M059J (cell line): Measurements from ENCODE around the gene RASGEF1B. TPM values are rescaled to one million over a fixed set of nuclear protein-coding genes. Genes with fewer than 3 reads are reported as not detected.

Experiments
- DNase-seq: peaks from one replicate; pipeline ENCODE4 v3.0.0-alpha.2; 2012; ENCODE audit warnings: low read depth
- total RNA-seq: library from RNA; depleted of rRNA; stranded (reverse); fragments of >200 nt; shearing (Covaris generic); gene quantifications from 2 replicates; pipeline ENCODE4 v1.2.3, GENCODE V29; 2014

The RASGEF1B gene
- total RNA-seq, 1 experiment from 2014 or later: 0.05 TPM

GRCh38 chr4:81466841-81467671, 4.7 kb downstream of the RASGEF1B start:
- peak; percentile 46 for DNase-seq

GRCh38 chr4:81465406-81466340, 6.0 kb downstream of the RASGEF1B start:
- DNase-seq: no peak

GRCh38 chr4:81460834-81461233, 10.9 kb downstream of the RASGEF1B start:
- DNase-seq: no peak

DNA sequence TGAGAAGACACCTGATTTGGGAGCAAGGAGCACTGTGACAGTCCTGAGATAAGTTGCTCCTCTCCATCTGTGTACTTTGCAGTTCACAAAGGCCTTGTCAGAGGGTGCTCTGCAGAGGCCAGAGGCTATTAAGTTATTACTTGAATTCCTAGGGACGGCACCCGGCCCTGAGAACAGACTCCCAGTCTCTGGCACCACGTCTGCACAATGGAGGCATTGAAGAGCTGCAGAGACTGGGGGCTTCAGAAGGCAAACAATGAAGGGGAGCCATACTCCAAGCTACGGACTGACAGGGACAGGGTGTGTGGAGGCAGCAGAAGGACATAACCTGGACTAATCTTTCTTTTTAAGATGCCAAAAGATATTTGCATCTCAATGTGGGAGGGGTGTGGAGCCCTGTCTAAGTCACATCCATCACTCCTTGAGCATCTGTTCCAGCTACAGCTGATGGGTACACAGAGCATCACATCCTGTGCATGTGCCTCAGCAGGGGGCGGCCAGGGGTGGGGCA, 11.5 kb downstream of the RASGEF1B start:
- DNase-seq: no peak

DNA sequence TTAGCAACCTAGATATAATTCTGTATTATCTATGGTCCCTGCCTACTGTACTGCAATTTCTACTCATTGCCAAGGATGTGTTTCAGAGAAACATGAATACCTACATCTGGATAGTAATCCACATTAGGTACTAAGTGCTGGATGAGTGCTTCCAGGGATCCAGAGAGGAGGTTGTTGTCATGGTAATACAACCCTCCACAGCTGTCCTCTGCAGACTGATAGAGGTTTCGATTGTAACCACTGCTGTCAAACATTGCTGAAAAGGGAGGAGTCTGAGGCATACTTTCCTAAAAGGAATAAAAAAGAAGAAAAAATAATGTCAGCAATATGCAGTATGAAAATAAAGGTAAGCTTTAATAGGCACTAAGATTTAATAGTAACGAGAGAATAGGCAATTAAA, 12.5 kb downstream of the RASGEF1B start:
- no peak for DNase-seq

GRCh38 chr4:81457921-81458520, 13.7 kb downstream of the RASGEF1B start:
- DNase-seq: no peak

- no peak for DNase-seq
Observed at GRCh38 chr4:81457345-81457744, 14.4 kb downstream of the RASGEF1B start.

GRCh38 chr4:81455897-81456296, 15.8 kb downstream of the RASGEF1B start:
- DNase-seq: no peak

GRCh38 chr4:81454948-81455347, 16.8 kb downstream of the RASGEF1B start:
- DNase-seq: no peak

DNA sequence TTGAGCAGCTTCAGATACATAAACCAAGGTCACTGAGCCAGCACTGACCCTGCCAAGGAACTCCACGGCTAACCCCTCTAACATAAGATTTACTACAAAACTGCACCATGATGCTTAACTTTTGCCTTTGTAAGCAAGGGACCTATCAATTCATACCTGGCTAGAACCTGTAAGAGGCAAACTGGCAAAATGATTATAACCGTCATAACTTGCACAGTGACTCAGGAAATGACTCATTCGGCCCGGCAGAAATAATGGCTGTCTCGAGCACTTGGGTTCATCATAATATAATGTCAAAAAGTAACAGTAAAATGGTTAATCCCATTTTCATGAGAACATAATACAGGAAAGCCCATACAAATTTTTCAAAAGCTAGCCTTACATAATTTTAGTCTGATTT, 17.2 kb downstream of the RASGEF1B start:
- peak; percentile 42 for DNase-seq

- no peak for DNase-seq
Observed at GRCh38 chr4:81453024-81453423, 18.7 kb downstream of the RASGEF1B start.

DNA sequence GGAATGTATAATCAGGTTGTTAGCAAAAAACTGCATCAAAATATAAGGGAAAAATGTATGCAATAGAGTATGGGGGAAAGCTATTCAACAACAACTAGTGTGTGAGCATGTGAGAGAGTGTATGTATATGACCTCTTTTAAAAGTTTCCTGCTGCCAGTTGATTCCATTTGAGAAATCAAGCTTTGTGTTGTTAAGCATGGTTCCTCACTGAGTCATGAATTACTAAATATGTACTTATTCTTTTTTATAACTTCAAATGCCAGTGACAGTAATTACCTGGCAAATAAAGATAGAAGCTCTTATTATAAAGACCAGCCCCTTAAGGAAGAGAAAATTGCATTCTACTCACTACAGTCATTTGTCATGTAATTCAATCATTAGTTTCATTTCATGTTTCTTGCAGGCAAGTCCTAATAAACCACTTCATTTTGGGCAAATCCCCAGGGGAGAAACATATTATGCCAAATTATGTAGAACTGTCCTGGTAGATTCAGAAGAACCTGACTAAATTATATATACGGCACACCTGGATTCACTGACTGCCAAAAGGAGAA, 19.2 kb downstream of the RASGEF1B start:
- DNase-seq: no peak

DNA sequence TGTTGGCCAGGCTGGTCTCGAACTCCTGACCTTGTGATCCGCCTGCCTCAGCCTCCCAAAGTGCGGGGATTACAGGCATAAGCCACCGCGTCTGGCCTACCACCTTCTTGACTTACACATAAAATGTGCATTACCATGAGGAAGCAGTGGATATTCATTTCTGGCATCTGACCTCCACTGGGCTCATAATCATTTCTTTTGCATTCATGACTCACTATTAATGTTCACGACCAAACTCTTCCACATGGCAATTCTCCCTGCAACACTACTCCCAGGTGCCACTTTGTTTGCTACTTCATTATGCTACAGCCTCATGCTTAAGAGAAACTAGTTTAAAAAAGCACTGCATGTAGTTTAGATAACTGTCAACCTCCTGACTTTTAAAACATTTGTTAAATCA, 22.7 kb downstream of the RASGEF1B start:
- DNase-seq: peak; percentile 27

DNA sequence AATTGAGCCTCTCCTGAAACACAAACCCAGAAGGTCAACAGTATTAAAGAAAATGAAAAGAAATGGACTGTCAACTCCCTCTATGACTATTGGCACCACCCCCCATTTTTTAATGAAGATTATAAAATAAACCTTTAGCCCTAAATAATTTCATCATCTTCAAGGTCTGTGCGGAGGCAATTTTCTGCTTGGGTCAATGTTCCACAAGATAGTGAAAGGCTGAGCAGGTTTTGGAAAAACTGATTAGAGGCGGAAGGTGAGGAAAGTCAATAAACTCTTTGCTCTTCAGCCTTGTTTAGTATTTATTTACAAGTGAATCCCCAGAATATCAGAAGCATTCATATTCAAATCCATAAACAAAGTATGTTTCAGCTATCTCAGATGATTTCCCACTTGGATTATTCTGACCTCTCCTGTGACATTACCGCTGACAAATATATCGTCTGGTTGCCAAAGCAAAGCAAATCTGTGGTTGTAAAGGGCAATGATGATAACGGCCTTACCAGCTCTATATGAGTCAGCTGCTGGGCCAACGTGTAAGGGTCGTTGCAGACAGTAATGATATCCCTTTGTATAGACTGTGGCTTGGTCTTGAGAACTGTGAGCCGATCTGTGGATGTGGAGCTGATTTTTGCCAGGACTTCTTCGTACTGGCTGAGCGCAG, 24.0 kb downstream of the RASGEF1B start:
- peak; percentile 63 for DNase-seq

DNA sequence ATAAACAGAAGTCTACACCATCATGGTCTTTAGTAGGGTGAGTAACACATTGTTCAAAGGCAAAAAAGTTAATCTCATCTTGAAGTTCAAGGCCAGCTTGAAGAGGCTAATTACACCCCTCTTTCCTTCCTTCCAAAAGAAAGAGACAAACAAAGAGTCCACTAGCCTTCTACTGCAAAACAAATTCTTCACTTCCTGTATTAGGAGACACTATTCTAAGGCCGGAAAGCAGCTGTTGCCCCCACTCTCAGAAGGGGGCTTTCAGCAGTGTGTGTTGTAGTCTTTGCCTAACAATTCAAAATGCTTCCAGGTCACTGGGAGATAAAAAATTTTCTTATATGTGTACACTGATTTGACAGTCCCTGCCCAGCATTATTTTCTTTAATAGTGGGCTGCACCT, 25.1 kb downstream of the RASGEF1B start:
- DNase-seq: no peak

- DNase-seq: no peak
Observed at GRCh38 chr4:81445196-81445595, 26.5 kb downstream of the RASGEF1B start.

DNA sequence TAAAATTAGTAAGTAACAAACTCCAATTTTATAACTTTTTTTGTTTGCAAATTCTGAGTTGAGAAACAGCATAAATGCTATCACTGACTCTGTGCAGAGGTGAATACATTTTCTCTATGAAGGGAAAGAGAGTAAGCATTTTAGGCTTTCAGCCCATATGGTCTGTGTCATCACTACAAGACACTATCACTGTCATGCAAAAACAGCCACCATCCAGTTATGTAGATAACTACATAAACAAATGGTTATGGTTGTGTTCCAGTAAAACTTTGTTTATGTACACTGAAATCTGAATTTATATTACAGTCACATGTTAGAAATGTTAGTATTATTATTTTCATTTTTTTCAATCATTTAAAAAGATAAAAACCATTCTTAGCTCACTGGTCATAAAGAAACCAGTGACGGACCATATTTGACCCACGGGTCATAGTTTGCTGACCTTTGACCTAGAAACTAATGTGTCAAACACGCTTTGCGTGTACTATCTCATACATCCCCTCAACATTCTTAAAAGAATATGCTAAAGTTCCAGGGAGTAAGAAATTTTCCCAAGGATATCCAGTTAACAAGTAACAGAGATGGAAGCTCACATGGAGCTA, 29.1 kb downstream of the RASGEF1B start:
- no peak for DNase-seq

DNA sequence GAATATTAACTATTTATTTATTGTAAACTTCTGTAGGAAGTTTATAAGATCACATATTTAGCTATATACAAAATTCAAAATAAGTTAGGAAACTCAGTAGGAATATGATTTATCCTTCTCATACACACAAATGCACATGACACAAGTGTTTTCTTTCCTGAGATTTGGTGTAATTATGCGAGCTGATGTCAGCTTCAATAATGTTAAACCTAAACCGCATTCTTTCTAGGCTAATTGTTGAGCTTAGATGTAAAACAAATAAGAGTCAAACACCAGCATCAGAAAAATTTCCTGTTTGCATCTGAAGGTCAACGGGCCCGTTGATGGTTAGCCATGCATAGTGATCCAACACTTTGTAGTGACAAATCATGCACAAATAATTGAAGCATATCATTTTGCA, 30.8 kb downstream of the RASGEF1B start:
- no peak for DNase-seq

DNA sequence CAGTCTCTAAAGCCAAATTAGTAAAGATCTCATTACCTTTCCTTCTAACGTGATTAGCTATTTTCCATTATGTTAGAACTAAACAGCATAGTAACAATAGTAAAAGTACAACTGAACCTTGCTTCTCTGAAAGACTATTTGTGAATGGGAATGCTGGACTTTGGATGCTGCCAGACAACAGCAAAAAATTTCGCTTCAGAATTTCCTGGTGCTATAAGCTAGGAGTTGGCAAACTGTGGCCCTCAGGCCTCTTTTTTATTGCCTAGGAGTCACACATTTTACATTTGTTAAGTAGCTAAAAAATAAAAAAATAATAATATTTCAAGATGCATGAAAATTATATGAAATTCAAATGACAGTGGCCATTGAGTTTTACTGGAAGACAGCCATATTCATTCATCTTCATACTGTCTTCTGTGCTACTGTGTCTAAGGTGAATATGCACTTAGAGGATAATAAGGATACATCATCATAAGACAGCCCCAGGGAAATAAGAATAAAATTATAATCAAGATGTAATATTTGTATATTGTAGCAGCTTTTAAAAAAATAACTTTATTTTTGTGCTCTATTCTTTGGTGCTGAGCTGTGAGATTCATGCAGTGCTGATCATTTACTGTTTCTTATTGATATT, 34.6 kb downstream of the RASGEF1B start:
- DNase-seq: no peak

DNA sequence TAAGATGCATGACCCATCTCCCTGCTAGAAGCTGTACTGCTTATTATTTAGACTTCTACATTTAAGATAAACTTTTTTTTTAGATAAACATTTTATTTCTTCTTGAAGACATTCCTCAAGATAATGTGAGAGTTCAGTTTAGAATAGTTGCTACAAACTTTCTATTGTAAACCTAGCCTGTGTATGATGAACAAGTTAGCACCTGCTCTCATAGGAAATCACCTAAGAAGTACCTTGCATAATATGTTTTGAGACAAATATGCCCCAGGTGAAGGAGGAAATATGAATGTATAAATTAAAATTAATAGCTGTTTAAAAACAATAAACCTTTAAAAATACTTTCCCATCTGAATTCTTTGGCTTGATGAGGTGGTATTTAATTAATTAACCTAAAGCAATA, 35.6 kb downstream of the RASGEF1B start:
- no peak for DNase-seq
